ENCODE results near the gene RSKR.
"Not testable (repeated sequence)": the region's sequence is repeated elsewhere in the genome, so short reads cannot be mapped to it uniquely, and the experiment has no call there.

Gene RSKR

GRCh38 chr17:28622186-28622585 is 8.2 kb upstream of the RSKR start:
- no peak for DNase-seq

GRCh38 chr17:28620010-28620409 is 6.0 kb upstream of the RSKR start:
- no peak for DNase-seq

GRCh38 chr17:28618464-28618863 is 4.5 kb upstream of the RSKR start:
- no peak for DNase-seq

- no peak for DNase-seq
Measured at GRCh38 chr17:28616281-28616680, 2.3 kb upstream of the RSKR start.

- no peak for DNase-seq
Measured at GRCh38 chr17:28615260-28615940, 1.4 kb upstream of the RSKR start.

GRCh38 chr17:28612936-28613872 is 781 bp downstream of the RSKR start:
- DNase-seq: peak; percentile 28

GRCh38 chr17:28612531-28612930 is 1.5 kb downstream of the RSKR start:
- DNase-seq: peak; percentile 49

- no peak for DNase-seq
Measured at GRCh38 chr17:28610376-28610775, 3.6 kb downstream of the RSKR start.

- not testable (repeated sequence) for DNase-seq
Measured at GRCh38 chr17:28604031-28604430, 10.0 kb downstream of the RSKR start.

- DNase-seq: peak; percentile 66
Measured at GRCh38 chr17:28599311-28600184, 14.4 kb downstream of the RSKR start.

- peak; percentile 94 for DNase-seq
Measured at GRCh38 chr17:28598799-28599310, 15.1 kb downstream of the RSKR start, which contains the start of gene SPAG5. Gene SPAG5, minus strand, starts transcription at chr17:28599025. Its CDS starts 79 bp downstream, at chr17:28598946.

GRCh38 chr17:28598389-28598788 is 15.6 kb downstream of the RSKR start:
- no peak for DNase-seq

GRCh38 chr17:28597606-28598383 is 16.2 kb downstream of the RSKR start:
- peak; percentile 12 for DNase-seq

- DNase-seq: no peak
Measured at GRCh38 chr17:28592260-28592659, 21.7 kb downstream of the RSKR start.

GRCh38 chr17:28585851-28586250 is 28.1 kb downstream of the RSKR start:
- no peak for DNase-seq

GRCh38 chr17:28584434-28584833 is 29.6 kb downstream of the RSKR start:
- DNase-seq: no peak

GRCh38 chr17:28582513-28582912 is 31.5 kb downstream of the RSKR start:
- no peak for DNase-seq

- DNase-seq: no peak
Measured at GRCh38 chr17:28580959-28581358, 33.0 kb downstream of the RSKR start.

GRCh38 chr17:28579526-28579925 is 34.5 kb downstream of the RSKR start:
- no peak for DNase-seq

- no peak for DNase-seq
Measured at GRCh38 chr17:28578246-28579195, 35.5 kb downstream of the RSKR start.

GRCh38 chr17:28577466-28577824 is 36.5 kb downstream of the RSKR start:
- DNase-seq: no peak
